ENCODE measurements around the gene ABCC1.

Gene ABCC1

DNA sequence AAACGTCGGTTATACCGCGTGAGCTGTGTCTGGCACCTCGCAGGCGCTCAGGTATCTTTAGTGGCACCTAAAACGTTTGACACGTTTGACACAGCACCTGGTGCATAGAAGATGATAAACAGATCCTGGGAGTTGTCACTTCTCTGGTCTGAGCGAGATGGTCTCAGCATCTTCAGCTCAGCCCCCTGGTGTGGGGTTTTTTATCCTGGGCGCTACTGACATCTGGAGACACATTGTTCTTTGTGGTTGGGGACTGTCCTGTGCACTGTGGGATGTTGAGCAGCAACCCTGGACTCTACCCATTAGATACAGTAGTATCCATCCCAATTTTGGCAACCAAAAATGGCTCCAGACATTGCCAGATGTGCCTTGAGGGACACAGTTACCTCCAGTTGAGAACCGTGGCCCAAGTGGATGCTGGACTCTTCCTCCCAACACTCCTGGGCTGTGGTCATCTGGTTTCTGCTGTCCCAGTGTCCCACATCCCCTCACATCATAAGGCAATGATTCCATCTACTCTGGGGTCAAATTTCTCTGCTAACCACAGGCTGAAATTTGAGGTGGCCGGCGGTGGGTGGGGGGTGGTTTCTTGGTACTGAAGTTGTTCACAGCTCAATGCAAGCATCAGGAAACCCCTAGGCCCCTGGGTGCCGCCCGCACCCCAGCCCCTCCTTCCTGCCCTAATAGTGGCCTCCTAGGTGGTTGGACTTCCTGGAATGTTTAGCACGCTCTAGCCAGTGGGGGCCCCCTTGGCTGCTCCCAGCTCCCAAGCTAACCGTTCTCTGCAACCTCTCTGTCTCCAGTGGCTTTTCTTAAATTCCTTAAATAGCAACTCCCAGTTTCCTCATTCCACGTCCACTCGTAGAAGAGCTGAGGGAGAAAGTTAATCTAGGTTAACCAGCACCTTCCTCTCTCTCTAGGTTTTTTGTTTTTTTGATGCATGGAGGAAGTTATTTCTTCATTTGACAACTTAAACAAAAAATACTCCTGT, 124.8 kb downstream of the ABCC1 start:
- in situ Hi-C loops (cut with HindIII; ENCODE audit: low sequenced_read_pairs), result no loop called here

GRCh38 chr16:16075488-16076422, 126.3 kb downstream of the ABCC1 start:
- in situ Hi-C loops (cut with HindIII; ENCODE audit: low sequenced_read_pairs), result no loop called here

GRCh38 chr16:16076423-16076813, 127.0 kb downstream of the ABCC1 start:
- in situ Hi-C loops (cut with HindIII; ENCODE audit: low sequenced_read_pairs), result no loop called here

DNA sequence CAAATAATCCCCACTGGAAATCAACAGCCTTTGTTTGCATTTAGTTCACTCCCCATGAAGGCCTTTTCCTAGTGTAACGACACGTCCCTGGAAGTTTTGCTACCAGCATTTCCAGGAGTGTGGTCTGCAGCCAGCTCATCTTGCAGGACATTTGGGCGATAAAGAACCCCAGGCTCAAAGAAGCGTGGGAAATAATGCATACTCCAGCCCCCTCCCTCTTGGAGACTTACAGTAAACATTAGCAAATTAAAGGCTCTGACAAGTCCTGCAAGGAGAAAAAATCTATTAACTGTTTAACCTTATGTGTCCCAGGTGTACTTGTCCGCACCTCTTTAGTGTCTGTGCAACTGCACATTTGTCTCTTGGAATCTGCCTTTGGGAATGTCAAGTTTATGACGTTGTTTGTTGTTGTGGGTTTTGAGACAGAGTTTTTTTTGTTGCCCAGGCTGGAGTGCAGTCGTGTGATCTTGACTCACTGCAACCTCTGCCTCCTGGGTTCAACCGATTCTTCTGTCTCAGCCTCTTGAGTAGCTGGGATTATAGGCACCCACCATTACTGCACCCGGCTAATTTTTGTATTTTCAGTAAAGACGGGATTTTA, 131.1 kb downstream of the ABCC1 start:
- in situ Hi-C loops (cut with HindIII; ENCODE audit: low sequenced_read_pairs), result no loop called here

DNA sequence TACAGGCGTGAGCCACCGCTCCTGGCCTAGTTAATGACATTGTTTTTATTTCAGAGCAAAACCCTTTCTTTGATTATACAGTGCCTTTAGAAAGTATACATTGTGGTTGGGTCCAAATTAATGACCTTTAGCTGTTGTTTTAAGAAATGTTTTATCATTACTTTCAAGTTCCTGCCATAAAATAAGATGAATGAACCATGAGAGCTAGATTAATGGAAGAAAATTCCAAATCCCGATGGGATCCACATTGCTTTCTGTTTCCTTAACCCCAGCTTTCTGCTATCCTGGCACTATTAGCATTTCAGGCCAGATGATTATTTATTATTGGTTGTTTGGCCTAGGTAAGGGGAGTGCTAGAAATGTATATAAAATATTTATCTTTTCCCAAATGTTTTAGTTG, 131.7 kb downstream of the ABCC1 start:
- in situ Hi-C loops (cut with HindIII; ENCODE audit: low sequenced_read_pairs), result no loop called here

DNA sequence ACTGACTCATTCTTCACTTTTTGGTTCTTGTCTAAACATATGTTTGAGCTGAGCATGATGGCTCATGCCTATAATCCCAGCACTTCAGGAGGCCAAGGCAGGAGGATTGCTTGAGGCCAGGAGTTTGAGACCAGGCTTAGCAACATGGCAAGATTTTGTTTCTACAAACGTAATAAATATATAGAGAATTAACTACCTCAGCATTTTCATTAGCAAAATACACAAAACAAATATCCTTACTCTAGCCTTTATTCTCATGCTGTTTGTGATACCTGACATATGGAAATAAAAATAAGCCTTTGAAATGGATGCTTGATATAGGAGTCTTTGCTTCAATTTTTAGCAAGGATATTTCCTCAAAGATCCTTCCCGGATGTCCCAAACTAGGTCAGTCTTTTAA, 132.8 kb downstream of the ABCC1 start:
- in situ Hi-C loops (cut with HindIII; ENCODE audit: low sequenced_read_pairs), result no loop called here

GRCh38 chr16:16083421-16084156, 134.2 kb downstream of the ABCC1 start:
- in situ Hi-C loops (cut with HindIII; ENCODE audit: low sequenced_read_pairs), result no loop called here

GRCh38 chr16:16084874-16085273, 135.5 kb downstream of the ABCC1 start:
- in situ Hi-C loops (cut with HindIII; ENCODE audit: low sequenced_read_pairs), result no loop called here

DNA sequence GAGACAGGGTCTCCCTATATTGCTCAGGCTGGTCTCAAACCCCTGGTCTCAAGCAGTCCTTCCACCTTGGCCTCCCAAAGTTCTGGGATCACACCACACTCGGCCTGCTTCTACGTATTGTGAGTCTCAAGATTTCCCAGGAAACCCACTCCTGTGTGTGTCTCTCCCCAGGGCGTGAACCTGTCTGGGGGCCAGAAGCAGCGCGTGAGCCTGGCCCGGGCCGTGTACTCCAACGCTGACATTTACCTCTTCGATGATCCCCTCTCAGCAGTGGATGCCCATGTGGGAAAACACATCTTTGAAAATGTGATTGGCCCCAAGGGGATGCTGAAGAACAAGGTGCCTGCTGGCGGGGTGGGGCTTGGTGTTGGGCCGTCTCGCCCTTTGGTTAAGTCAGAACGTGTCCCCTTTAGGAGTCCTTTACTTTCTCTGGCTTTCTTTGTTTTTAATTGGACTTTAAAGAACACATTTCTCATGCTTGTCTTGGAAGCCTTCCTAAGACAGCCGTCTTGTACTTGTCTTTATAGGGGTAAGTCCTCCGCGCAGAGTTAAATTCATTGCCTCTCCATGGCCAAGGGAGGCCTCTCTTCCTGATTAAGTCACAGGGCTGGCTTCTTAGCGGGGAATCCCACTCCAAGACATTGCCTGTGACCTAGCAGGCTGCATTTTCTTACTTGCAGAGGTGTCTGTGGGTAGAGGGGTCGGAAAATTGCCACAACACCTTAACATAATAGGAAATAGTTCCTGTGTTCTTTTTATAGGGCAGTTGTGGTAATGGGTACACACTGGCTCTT, 137.4 kb downstream of the ABCC1 start:
- in situ Hi-C loops (cut with HindIII; ENCODE audit: low sequenced_read_pairs), result no loop called here

- in situ Hi-C loops (cut with HindIII; ENCODE audit: low sequenced_read_pairs), result no loop called here
Measured at GRCh38 chr16:16090238-16090637, 140.8 kb downstream of the ABCC1 start.

- in situ Hi-C loops (cut with HindIII; ENCODE audit: low sequenced_read_pairs), result no loop called here
Measured at GRCh38 chr16:16092925-16093627, 143.7 kb downstream of the ABCC1 start.

GRCh38 chr16:16093628-16094332, 144.4 kb downstream of the ABCC1 start:
- in situ Hi-C loops (cut with HindIII; ENCODE audit: low sequenced_read_pairs), result no loop called here

DNA sequence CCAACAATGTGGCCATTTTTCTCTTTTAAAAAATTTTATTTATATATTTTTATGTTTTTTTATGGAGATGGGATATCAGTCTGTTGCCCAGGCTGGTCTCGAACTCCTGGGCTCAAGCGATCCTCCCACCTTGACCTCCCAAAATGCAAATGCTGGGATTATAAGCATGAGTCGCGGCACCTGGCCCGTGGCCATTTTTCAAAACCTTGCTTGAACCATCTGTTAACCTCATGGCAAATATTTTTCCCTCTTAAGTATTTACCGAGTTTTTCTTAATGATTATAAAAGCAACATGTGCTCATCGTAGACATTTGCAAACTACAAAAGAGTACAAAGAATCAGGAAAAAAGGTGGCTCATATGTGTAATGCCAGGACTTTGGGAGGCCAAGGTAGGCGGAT, 146.2 kb downstream of the ABCC1 start:
- in situ Hi-C loops (cut with HindIII; ENCODE audit: low sequenced_read_pairs), result no loop called here

DNA sequence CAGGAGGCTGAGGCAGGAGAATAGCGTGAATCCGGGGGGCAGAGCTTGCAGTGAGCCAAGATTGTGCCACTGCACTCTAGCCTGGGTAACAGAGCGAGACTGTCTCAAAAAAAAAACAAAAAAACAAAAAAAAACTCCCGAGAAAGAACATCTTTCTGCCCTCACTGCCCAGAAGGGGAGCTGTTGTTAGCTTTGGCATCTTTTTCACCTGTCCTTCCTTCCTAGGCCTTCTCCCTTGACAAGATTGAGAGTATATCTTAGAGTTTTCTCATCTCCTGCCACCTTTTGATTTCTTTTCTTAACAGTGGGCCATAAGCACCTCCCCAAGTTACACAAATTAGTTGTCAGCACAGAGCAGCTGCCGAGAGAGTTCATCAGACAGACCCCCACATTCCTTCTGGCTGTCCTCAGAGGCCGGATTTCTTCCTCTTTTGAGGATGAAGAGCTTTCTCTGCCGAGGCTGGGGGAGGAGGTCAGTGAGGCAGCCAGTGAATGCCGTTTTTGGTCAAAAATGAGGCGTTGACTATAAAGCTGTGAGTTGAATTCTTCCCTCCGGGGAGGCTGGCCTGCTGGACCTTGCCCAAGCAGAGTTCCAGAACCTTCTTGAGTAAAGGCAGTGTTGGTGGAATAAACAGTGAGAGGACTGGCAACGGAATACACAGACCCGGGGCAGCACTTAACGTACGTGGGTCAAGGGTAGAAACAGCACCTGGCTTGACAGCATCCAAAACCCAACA, 146.9 kb downstream of the ABCC1 start:
- in situ Hi-C loops (cut with HindIII; ENCODE audit: low sequenced_read_pairs), result no loop called here

DNA sequence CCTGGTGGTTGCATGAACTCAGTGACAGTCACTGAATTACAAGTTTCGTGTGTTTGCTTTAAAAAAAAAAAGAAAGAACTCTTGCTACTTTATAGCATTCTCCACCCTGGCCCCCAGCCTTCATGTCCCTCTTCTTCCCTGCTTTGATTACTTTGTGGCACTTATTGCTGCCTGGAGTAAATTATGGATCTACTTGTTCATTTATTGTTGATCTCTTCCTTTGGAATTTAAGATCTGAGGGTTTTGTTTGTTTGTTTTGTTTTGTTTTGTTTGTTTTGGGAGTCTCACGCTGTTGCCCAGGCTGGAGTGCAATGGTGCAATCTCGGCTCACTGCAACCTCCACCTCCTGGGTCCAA, 147.4 kb downstream of the ABCC1 start:
- in situ Hi-C loops (cut with HindIII; ENCODE audit: low sequenced_read_pairs), result no loop called here

- in situ Hi-C loops (cut with HindIII; ENCODE audit: low sequenced_read_pairs), result no loop called here
Measured at GRCh38 chr16:16099320-16099719, 149.9 kb downstream of the ABCC1 start.

- in situ Hi-C loops (cut with HindIII; ENCODE audit: low sequenced_read_pairs), result no loop called here
Measured at GRCh38 chr16:16100631-16101030, 151.2 kb downstream of the ABCC1 start.

- in situ Hi-C loops (cut with HindIII; ENCODE audit: low sequenced_read_pairs), result no loop called here
Measured at GRCh38 chr16:16101585-16101984, 152.2 kb downstream of the ABCC1 start.
